IPS DF 19.7 (cell line): ENCODE data around the gene KPTN.
"Not testable (repeated sequence)": the region's sequence is repeated elsewhere in the genome, so short reads cannot be mapped to it uniquely, and the experiment has no call there.

Experiments
- DNase-seq: peaks from one replicate; pipeline ENCODE4 v3.0.0-alpha.2; 2013; ENCODE audit warnings: low read depth, low spot score

Gene KPTN

GRCh38 chr19:47492137-47492533 lies 8.1 kb upstream of the KPTN start:
- DNase-seq = no peak

- no peak for DNase-seq
Measured at GRCh38 chr19:47491358-47492136, 7.5 kb upstream of the KPTN start.

- no peak for DNase-seq
Measured at GRCh38 chr19:47490847-47491246, 6.8 kb upstream of the KPTN start.

GRCh38 chr19:47490031-47490430 lies 6.0 kb upstream of the KPTN start:
- DNase-seq = no peak

- DNase-seq = no peak
Measured at GRCh38 chr19:47489072-47489914, 5.3 kb upstream of the KPTN start.

GRCh38 chr19:47487551-47488515 lies 3.8 kb upstream of the KPTN start:
- DNase-seq = no peak

GRCh38 chr19:47486900-47487299 lies 2.9 kb upstream of the KPTN start:
- DNase-seq = no peak

- DNase-seq = not testable (repeated sequence)
Measured at GRCh38 chr19:47486220-47486619, 2.2 kb upstream of the KPTN start.

- DNase-seq = no peak
Measured at GRCh38 chr19:47485210-47485609, 1.2 kb upstream of the KPTN start.

- DNase-seq = no peak
Measured at GRCh38 chr19:47483200-47483599, 819 bp downstream of the KPTN start.

GRCh38 chr19:47481460-47482052 lies 2.5 kb downstream of the KPTN start:
- no peak for DNase-seq

GRCh38 chr19:47480658-47481057 lies 3.4 kb downstream of the KPTN start:
- DNase-seq = no peak

- no peak for DNase-seq
Measured at GRCh38 chr19:47479701-47480503, 4.1 kb downstream of the KPTN start.

- no peak for DNase-seq
Measured at GRCh38 chr19:47476438-47476972, 7.5 kb downstream of the KPTN start.

- DNase-seq = no peak
Measured at GRCh38 chr19:47475465-47475864, 8.6 kb downstream of the KPTN start.

GRCh38 chr19:47473336-47473735 lies 10.7 kb downstream of the KPTN start:
- no peak for DNase-seq

GRCh38 chr19:47471733-47472457 lies 12.1 kb downstream of the KPTN start, which contains the start of gene SLC8A2:
Gene SLC8A2, minus strand, starts transcription at chr19:47471893. Its CDS starts 5,490 bp downstream, at chr19:47466403.
- DNase-seq = peak; percentile 61

GRCh38 chr19:47471381-47471732 lies 12.7 kb downstream of the KPTN start:
- DNase-seq = no peak

GRCh38 chr19:47470447-47471195 lies 13.4 kb downstream of the KPTN start:
- no peak for DNase-seq
